Right lung (tissue), 5 donors: ENCODE measurements around the gene LRRC4B. TPM values are rescaled to one million over a fixed set of nuclear protein-coding genes. Genes with fewer than 3 reads are reported as not detected.
"Not testable (repeated sequence)": the region's sequence is repeated elsewhere in the genome, so short reads cannot be mapped to it uniquely, and the experiment has no call there.

Experiments
- DNase-seq, 2 donors: peaks; one replicate each; pipeline ENCODE4 v3.0.0-alpha.2; 2013
- polyA plus RNA-seq, 5 donors: library from polyadenylated mRNA; unstranded; fragments of 120-200 nt; gene quantifications; one replicate each; pipeline versions ENCODE4 v1.2.1 to v1.2.3, GENCODE V29; 2013; ENCODE audit warnings: inconsistent platforms in 1 of 5, low replicate concordance in 1 of 5; ENCODE audit not compliant: insufficient read length in 5 of 5, insufficient read depth in 1 of 5

LRRC4B gene
- polyA plus RNA-seq, 5 donors = 7.8 to 20.8 (median 10.9) TPM

- no peak for DNase-seq
Measured at GRCh38 chr19:50531171-50531612, 37.0 kb downstream of the LRRC4B start.

DNA sequence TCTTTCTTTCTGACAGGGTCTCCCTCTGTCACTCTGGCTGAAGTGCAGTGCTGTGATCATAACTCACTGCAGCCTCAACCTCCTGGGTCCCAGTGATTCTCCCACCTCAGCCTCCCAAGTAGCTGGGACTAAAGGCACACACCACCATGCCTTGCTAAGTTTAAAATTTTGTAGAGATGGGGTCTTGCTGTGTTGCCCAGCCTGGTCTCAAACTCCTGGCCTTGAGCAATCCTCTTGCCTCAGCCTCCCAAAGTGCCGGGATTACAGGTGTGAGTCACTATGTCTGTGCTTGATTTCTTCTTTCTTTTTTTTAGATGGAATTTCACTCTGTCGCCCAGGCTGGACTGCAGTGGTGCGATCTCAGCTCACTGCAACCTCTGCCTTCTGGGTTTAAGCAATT lies 40.2 kb downstream of the LRRC4B start:
- DNase-seq = not testable (repeated sequence)

- no peak for DNase-seq
Measured at GRCh38 chr19:50522881-50523280, 45.4 kb downstream of the LRRC4B start.

DNA sequence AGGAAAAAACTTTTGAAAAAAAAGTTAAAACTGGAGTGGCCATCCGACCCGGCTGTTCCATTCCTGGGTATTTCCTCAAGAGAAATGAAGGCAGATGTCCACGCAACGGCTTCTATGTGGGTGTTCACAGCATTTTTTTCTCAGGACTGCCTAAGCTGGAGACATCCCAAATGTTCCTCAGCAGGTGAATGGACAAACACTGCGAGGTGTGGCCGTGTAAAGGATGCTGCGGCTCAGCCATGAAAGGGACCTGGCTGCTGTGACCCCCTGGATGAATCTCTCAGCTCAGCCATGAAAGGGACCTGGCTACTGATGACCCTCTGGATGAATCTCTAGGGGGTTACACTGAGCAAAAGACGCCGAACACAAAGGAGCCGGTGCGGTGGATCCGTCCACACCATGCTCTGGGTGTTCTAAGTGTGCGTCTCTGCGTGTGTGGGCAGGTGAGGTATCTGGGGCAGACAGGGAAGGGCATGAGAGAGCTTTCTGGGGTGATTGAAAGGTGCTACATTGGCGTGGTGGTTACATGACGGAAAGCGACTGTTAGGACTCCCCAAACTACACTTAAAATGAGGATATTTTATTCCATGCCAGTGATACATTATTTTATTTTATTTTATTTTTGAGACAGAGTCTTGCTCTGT lies 47.3 kb downstream of the LRRC4B start:
- no peak for DNase-seq

- DNase-seq = no peak
Measured at GRCh38 chr19:50519006-50519575, 49.1 kb downstream of the LRRC4B start.

- no peak for DNase-seq
Measured at GRCh38 chr19:50518091-50519005, 49.9 kb downstream of the LRRC4B start.

- no peak for DNase-seq
Measured at GRCh38 chr19:50517704-50518075, 50.5 kb downstream of the LRRC4B start.

DNA sequence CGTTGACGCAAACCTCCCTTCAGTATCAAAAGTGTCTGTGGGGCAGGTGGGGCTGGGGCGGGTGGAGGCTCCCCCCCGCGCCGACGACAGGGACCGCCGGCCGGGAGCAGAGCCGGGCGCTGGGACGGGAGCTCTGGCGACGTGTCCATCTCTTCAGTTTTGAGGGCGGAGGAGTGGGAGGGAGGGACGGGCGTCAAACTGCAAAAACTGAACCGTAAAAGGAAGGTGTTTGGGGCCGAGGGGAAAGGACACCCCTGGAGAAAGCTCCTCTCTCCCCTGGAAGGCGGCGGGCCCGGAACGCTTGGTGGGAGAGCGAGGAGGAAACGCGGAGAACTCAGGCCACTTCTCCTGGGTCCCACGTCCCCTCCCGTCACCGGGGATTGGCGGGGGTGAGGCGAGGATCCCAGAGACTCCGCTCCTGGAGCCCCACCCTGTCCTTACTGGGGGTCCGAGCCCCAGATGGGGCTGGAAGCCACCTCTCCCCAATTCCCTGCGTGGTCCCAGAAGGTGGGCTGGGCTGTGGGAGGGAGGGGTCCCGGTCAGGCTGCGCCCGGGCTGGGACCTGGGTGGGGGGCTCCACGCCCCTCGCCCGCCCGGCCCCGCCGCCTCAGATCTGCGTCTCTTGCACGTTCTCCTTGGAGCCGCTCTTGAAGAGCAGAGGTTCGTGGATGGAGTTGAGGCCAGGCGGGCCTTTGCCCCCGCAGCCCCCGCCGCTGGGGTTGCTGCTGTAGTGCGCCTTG lies 51.1 kb downstream of the LRRC4B start:
- no peak for DNase-seq

DNA sequence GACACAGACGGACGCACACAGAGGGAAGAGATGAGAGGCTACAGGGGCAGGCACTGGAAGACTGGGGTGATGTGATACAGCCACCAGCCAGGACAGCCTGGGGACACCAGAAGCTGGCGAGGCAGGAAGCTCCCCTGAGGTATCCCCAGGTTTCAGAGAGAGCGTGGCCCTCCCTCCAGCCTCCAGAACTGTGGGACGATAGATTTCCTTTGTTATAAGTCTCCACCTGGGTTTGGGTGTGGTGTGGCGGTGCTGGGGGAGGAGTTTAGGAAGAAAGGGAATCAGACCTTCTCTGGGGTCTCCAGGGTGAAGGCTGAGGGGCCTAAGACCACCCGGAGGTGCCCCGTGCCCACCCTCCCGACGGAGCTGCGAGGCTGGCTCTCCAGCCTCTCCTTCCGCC lies 51.8 kb downstream of the LRRC4B start:
- no peak for DNase-seq

- no peak for DNase-seq
Measured at GRCh38 chr19:50515168-50515561, 53.1 kb downstream of the LRRC4B start.

DNA sequence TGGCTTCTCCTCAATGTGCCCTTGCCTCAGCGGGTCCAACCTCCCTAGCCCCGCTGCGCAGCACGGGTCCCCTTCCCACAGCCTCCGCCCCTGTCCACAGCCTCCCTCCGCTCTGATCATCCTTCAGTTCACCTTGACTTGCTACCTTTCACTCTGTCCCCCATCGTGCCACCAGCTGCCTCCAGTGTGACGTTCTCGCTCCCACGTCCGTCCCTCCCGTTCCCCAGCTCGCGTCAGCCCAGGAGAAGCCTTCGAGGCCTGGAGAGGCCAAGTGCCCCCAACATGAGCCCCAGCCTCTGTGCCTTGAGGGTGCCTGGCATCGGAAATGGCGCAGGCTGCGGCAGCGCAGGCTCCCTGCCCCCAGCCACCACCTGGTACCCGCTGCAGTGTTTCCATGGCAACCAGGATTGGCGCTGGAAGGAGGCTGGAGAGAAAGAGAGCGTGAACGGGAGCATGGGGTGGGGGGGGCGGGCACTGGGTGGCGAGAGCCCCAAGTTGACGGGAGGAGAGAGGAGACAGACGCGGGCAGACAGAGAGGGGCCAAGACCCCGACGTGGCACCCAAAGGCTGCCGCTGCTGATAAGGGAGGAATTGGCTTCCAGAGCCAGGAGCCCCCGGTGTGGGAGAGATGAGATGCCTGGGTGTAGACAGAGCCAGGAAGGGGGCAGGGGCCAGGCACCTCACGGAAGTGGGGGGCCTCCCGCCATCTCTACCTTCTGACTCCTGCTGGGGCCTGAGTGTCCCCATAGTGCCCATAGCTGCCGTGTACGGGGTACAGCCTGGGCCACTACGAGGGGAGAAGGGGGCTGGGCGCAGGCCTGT lies 53.7 kb downstream of the LRRC4B start:
- no peak for DNase-seq

GRCh38 chr19:50513746-50514345 lies 54.4 kb downstream of the LRRC4B start, which contains the start of gene ASPDH:
ASPDH (minus strand) TSS chr19:50513913; CDS start chr19:50513823, 90 bp downstream.
- no peak for DNase-seq

- no peak for DNase-seq
Measured at GRCh38 chr19:50512999-50513745, 55.1 kb downstream of the LRRC4B start.

GRCh38 chr19:50512112-50512998 lies 55.9 kb downstream of the LRRC4B start:
- DNase-seq = no peak

DNA sequence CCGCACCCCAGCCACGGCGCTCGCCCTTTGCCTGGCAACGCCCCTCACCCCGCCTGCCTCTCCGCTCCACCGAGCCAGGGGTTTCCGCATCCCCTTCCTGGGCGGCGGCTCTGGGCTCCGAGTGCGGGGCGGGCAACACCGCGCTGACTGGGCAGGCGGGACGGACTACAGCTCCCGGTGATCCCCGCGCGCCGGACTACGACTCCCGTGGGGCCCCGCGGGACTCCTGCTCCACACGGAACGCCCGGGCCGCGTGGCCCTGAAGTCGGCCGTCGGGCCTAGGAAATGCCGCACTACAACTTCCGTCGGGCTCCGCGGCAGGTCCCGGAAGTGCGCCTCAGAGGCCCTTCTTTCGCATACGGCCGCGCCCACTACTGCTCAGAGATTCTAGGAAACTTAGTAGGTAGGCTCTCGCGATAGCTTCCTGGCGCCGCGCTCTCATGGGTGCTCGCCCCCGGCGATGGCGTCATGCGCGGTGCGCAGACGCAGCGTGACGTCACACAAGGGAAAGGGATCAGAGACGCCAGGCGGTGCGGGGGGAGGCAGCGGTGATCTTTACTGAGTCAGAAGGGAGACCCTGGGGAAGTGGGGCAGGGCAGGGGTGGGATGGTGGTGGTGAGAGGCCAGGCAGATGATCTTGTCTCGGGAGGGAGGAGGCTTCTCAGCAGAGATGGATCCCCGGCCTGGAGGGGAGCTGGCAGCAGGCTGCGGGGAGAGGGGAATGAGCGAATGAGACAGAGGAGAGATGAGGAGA lies 57.0 kb downstream of the LRRC4B start, which contains the start of gene JOSD2:
JOSD2 (minus strand) TSS at position 123 of the 754 bp plus-strand sequence. CDS start 760 bp downstream, outside the sequence.
- peak; percentile 99 for DNase-seq

GRCh38 chr19:50510700-50511068 lies 57.6 kb downstream of the LRRC4B start:
- DNase-seq = no peak

GRCh38 chr19:50510121-50510670 lies 58.0 kb downstream of the LRRC4B start:
- no peak for DNase-seq

DNA sequence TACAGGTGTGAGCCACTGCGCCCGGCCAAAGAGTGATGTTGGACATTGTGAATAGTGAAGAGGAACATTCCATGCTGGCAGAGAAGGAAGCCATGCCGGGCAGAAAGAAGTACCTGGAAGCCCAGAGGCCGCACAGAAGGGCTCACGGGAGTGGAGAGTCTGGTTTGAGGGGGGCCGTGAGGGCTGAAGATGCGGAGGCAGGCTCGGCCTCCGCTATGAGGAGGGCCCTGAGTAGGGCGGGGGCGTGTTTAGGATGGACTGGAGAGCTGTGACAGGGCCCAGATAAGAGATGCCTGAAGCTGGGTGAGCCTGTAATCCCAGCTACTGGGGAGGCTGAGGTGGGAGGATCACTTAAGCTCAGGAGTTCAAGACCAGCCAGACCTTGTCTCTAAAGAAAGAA lies 58.9 kb downstream of the LRRC4B start:
- no peak for DNase-seq
